Activated T-helper 9 cell treated with anti-CD3 and anti-CD28 coated beads, Interleukin-2, amount 50 U/mL, for 16 hours (primary cell): ENCODE data around the gene PAK3.

Experiments
- DNase-seq: peaks from one replicate; pipeline ENCODE4 v3.0.0-alpha.2; 2020; ENCODE audit warnings: low read depth

The PAK3 gene

GRCh38 chrX:111131572-111131971, 35.6 kb downstream of the PAK3 start:
- no peak for DNase-seq

GRCh38 chrX:111133389-111133788, 37.4 kb downstream of the PAK3 start:
- DNase-seq, result no peak

- no peak for DNase-seq
Observed at GRCh38 chrX:111145878-111146277, 49.9 kb downstream of the PAK3 start.

DNA sequence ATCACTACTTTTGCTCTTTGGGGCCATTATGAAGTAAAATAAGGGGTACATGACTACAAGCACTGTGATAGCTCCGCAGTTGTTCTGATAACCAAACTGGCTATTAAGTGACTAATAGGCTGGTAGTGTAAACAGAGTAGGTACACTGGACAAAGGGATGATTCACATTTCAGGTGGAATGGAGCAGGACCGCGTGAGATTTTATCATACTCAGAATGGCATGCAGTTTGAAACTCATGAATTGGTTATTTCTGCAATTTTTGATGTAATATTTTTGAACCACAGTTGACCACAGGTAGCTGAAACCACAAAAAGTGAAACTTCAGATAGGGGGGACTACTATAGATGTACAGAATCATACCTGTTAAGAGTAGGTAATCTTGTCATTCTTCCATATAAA, 55.8 kb downstream of the PAK3 start:
- no peak for DNase-seq

DNA sequence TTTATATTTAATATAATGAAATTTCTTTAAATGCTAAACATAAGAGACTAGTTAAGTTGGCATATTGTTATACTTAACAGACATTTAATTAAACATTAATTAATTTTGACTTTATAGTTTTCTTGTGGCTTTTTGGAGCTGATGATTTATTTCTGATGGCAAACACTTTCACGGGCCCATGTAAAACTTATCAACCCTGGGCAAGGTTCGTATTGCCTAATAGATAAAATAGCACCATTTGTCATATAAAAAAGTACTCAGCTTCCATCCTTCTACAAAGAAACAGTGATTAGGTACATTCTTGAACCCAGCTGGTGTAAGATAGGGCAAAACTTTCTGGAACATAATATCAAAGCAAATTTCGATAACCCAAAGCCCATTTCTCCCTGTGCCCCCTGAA, 63.2 kb downstream of the PAK3 start:
- no peak for DNase-seq

- DNase-seq, result no peak
Observed at GRCh38 chrX:111164728-111165127, 68.7 kb downstream of the PAK3 start.

- no peak for DNase-seq
Observed at GRCh38 chrX:111165902-111166301, 69.9 kb downstream of the PAK3 start.

- DNase-seq, result no peak
Observed at GRCh38 chrX:111167334-111167733, 71.3 kb downstream of the PAK3 start.

- no peak for DNase-seq
Observed at GRCh38 chrX:111168314-111168713, 72.3 kb downstream of the PAK3 start.

DNA sequence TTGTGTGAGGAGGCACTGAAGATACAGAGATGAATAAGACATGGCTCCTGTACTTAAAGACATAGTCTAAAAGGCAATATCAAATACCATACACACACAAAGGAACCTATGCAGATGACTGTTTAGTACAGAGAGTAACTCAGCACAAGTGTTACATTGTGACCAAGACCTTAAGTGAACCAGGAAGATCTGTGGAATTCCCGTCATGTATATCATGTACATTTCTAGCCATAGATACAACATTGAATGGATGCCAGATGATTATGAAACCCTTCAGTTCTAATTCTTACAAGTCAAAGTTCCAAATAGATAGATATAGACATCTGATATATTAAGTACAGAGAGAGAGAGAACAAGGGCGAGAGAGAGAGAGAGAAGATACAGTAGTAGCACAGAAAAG, 73.2 kb downstream of the PAK3 start:
- no peak for DNase-seq

DNA sequence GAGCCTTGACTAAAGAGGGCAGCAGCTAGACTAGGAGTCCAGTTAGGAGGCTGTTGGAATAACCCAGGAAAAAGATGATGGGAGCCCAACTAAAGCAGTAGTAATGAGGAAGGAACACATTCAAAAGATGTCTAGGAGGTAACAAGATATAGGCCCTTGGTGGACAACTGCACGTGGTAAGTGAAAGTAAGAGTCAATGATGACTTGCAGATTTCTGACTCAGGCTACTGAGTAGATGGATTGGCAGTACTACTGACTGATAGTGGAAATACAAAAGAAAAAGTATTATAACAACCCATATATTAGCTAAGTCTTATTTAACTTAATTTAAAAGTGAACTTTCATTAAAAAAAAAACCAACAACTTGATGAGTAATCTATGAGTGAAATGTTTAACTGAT, 74.0 kb downstream of the PAK3 start:
- no peak for DNase-seq

GRCh38 chrX:111180750-111181240, 84.8 kb downstream of the PAK3 start:
- no peak for DNase-seq

- no peak for DNase-seq
Observed at GRCh38 chrX:111181951-111182350, 86.0 kb downstream of the PAK3 start.

DNA sequence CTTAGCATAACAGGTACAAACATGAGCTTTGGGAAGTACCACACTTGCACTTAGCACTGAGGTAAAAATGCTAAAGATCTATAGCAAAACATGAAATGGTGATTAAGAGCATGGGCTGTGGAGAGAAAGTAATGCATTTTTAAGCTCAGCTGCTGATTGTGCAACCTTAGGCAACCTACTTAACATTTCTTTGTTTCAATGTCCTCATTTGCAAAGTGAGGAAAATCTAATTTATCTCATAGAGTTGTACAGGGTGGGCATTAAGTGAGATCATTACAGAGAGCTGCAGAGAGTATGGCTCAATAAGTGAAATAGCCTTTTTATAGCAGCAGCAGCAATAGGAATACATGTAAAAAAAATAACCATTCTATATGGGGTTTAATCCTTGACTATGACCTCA, 87.0 kb downstream of the PAK3 start:
- no peak for DNase-seq

DNA sequence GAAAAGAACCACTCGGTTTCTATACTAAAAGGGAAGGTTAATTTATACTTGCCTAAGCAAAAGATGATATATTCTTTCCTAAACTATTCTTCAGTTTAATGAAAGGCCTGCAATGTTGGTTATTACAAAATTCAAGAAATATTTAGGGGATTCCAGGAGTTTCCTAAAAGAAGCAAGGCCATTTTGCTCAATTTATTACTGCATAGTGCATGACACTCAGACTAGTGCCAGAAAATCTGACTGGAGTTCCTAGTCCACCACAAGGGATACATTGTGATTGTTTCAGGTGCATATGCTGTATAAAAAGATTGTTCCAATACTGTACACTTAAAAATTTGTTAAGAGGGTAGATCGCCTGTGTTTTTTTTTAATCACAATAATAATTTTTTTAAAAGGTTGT, 95.6 kb downstream of the PAK3 start:
- DNase-seq, result no peak

DNA sequence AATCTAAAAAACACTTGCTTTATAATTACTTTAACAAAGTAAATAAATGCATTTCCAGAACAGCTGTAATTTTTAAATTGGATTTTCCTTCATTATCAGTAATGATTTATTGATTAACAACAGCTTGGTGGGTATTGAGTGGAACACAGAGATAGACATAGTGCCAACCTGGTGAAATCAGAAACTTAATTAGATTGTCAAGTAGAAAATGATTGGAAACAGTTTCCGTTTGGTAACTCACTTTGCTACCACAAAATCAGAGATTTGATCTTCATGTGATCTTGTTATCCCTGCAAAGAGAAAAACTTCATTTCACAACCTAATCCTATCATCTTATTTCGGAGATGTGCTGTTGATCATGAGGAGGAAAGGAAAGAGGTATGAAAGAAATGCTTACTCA, 103.5 kb downstream of the PAK3 start:
- no peak for DNase-seq

GRCh38 chrX:111200327-111200726, 104.3 kb downstream of the PAK3 start:
- DNase-seq, result no peak

DNA sequence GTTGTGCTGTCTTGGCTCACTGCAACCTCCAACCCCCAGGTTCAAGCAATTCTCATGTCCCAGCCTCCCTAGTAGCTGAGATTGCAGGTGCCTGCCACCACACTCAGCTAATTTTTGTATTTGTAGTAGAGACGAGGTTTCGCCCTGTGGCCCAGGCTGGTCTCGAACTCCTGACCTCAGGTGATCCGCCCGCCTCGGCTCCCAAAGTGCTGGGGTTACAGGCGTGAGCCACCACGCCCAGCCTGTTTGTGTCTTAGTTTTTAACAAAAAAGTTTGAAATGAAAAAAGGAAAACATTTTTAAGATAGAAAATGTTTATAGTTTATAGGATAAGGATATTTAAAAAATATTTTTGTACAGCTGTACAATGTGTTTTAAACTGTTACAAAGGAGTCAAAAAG, 111.9 kb downstream of the PAK3 start:
- DNase-seq, result no peak

- DNase-seq, result no peak
Observed at GRCh38 chrX:111216293-111216801, 120.4 kb downstream of the PAK3 start.

- no peak for DNase-seq
Observed at GRCh38 chrX:111244235-111244750, 148.3 kb downstream of the PAK3 start.

- DNase-seq, result no peak
Observed at GRCh38 chrX:111254896-111255693, 159.1 kb downstream of the PAK3 start.

DNA sequence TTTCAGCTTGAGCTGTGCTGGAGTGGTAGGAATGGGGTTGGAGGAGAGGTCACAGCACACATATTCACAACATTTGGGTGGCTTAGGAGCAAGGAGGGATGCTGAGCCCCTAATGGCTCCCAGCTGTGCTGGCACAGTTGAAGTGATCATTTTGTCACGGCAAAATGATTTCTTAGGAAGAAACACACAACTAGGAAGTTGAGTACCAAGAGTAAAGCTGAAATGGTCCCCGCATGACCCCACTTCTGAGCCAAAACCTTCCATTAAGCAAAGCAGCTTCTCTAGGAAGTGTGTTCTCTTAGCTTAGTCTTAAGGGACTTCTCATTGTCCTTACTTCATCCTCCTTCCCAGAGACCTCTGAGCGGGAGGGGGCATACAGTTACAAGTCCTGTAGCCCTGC, 161.7 kb downstream of the PAK3 start:
- no peak for DNase-seq

DNA sequence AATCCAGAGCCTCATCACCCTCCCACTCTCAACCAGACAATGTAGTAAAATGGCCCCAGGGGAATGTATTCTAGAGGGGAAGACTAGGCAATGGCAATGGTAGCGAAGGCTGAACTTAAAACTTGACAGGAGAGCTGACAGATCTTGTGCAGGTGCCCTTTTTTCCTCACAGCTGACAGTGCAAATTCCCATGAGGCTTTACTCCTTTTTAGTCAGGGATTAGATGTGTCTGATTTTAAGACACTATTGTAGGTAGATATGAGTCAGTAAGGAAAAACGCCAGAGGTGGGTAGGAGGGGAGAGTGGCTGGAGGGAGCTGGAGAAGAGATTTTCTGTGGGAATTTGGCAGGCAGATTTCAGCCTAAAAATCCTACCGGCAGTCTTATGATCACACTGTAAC, 163.6 kb downstream of the PAK3 start:
- DNase-seq, result no peak

- DNase-seq, result no peak
Observed at GRCh38 chrX:111260451-111260850, 164.5 kb downstream of the PAK3 start.
